KMS-11 (cell line): ENCODE results near the gene ELF4.

Source experiments
- H2AFZ ChIP-seq: fragments of 200-600 bp; sonication (generic); 2 replicates; pipeline ENCODE4 v1.6.1; 2016; ENCODE audit warnings: antibody characterized with exemption, mixed run types, low read depth
- H3K27ac ChIP-seq: fragments of 200-600 bp; sonication (generic); 2 replicates; pipeline ENCODE4 v1.6.1; 2016; ENCODE audit warnings: mild to moderate bottlenecking, mixed run types
- H3K27me3 ChIP-seq: fragments of 200-600 bp; sonication (generic); 2 replicates; pipeline ENCODE4 v1.6.1; 2017; ENCODE audit warnings: mild to moderate bottlenecking, low read depth, mixed run types, moderate library complexity; ENCODE audit not compliant: insufficient read depth
- H3K36me3 ChIP-seq: fragments of 200-600 bp; sonication (generic); 2 replicates; pipeline ENCODE4 v1.6.1; 2017; ENCODE audit warnings: mild to moderate bottlenecking, mixed run types; ENCODE audit not compliant: insufficient read depth
- H3K4me1 ChIP-seq: fragments of 200-600 bp; sonication (generic); 2 replicates; pipeline ENCODE4 v1.6.1; 2016; ENCODE audit warnings: mild to moderate bottlenecking, low read depth, mixed run types; ENCODE audit not compliant: poor library complexity, severe bottlenecking
- H3K4me2 ChIP-seq: fragments of 200-600 bp; sonication (generic); 2 replicates; pipeline ENCODE4 v1.7.0; 2016; ENCODE audit warnings: mild to moderate bottlenecking, mixed run types
- H3K4me3 ChIP-seq: fragments of 200-600 bp; sonication (generic); IDR thresholded peaks from 2 replicates; pipeline ENCODE4 v1.6.1; 2017; ENCODE audit warnings: low read depth, low read length, mixed read lengths; ENCODE audit not compliant: insufficient read depth
- H3K79me2 ChIP-seq: fragments of 200-600 bp; sonication (generic); 2 replicates; pipeline ENCODE4 v1.6.1; 2016; ENCODE audit warnings: low read depth, mixed run types; ENCODE audit not compliant: insufficient read depth
- H3K9ac ChIP-seq: fragments of 200-600 bp; sonication (generic); 2 replicates; pipeline ENCODE4 v1.6.1; 2016; ENCODE audit warnings: mild to moderate bottlenecking, mixed run types
- H4K20me1 ChIP-seq: fragments of 200-600 bp; sonication (generic); 2 replicates; pipeline ENCODE4 v1.6.1; 2016; ENCODE audit warnings: mild to moderate bottlenecking, mixed run types; ENCODE audit not compliant: insufficient read depth
- CTCF ChIP-seq: fragments of 200-600 bp; sonication (generic); conservative IDR thresholded peaks from 2 replicates; pipeline ENCODE4 v1.6.1; 2017; ENCODE audit warnings: low read depth, mild to moderate bottlenecking, antibody characterized with exemption, low read length, moderate library complexity, mixed read lengths

The ELF4 gene

GRCh38 chrX:130058652-130059051 lies 51.6 kb downstream of the ELF4 start:
- Histone ChIP-seq H4K20me1 (no peaks in the 10 kb centered on the region), H3K79me2 (no peaks in the 10 kb centered on the region), H3K27ac (no peak overlapping the region), H3K36me3 (no peaks in the 10 kb centered on the region), H3K27me3 (no peaks in the 10 kb centered on the region), H3K4me2 (no peak overlapping the region), H2AFZ (no peak overlapping the region), H3K4me3 (no peak overlapping the region), H3K4me1 (peaks cover 7% of the 10 kb centered on the region), H3K9ac (no peak overlapping the region)
- TF ChIP-seq CTCF: no peak

- H3K4me1 ChIP-seq: peaks cover 7% of the 10 kb centered on the region
These were observed 53.1 kb downstream of the ELF4 start for GRCh38 chrX:130057209-130057608.

GRCh38 chrX:130055899-130056298 lies 54.4 kb downstream of the ELF4 start:
- Histone ChIP-seq H3K4me3 (no peak overlapping the region), H2AFZ (no peak overlapping the region), H3K79me2 (no peaks in the 10 kb centered on the region), H3K9ac (no peak overlapping the region), H4K20me1 (no peaks in the 10 kb centered on the region), H3K27ac (no peak overlapping the region), H3K4me2 (no peak overlapping the region), H3K4me1 (peaks cover 3% of the 10 kb centered on the region), H3K27me3 (no peaks in the 10 kb centered on the region), H3K36me3 (no peaks in the 10 kb centered on the region)
- TF ChIP-seq CTCF: no peak

More at GRCh38 chrX:130057209-130057608, 53.1 kb downstream of the ELF4 start:
- H3K4me2 ChIP-seq: no peak overlapping the region
- H4K20me1 ChIP-seq: no peaks in the 10 kb centered on the region
- no peak overlapping the region for H2AFZ ChIP-seq
- TF ChIP-seq CTCF: no peak
- no peak overlapping the region for H3K4me3 ChIP-seq
- no peaks in the 10 kb centered on the region for H3K79me2 ChIP-seq
- no peaks in the 10 kb centered on the region for H3K36me3 ChIP-seq
- no peak overlapping the region for H3K27ac ChIP-seq
- H3K27me3 ChIP-seq: no peaks in the 10 kb centered on the region
- H3K9ac ChIP-seq: no peak overlapping the region

GRCh38 chrX:130055103-130055502 lies 55.2 kb downstream of the ELF4 start:
- Histone ChIP-seq H3K27ac (no peak overlapping the region), H2AFZ (no peak overlapping the region), H3K79me2 (no peaks in the 10 kb centered on the region), H3K9ac (no peak overlapping the region), H3K4me1 (no peaks in the 10 kb centered on the region), H3K27me3 (no peaks in the 10 kb centered on the region), H3K4me3 (no peak overlapping the region), H3K36me3 (no peaks in the 10 kb centered on the region), H3K4me2 (no peak overlapping the region), H4K20me1 (no peaks in the 10 kb centered on the region)
- TF ChIP-seq CTCF: no peak

- H4K20me1 ChIP-seq: no peaks in the 10 kb centered on the region
- H3K4me2 ChIP-seq: no peak overlapping the region
- TF ChIP-seq CTCF: no peak
- H3K36me3 ChIP-seq: no peaks in the 10 kb centered on the region
- no peak overlapping the region for H3K4me3 ChIP-seq
- H3K4me1 ChIP-seq: no peaks in the 10 kb centered on the region
- no peak overlapping the region for H3K27ac ChIP-seq
- H3K27me3 ChIP-seq: no peaks in the 10 kb centered on the region
- no peaks in the 10 kb centered on the region for H3K79me2 ChIP-seq
- no peak overlapping the region for H3K9ac ChIP-seq
- no peak overlapping the region for H2AFZ ChIP-seq
These were observed 57.1 kb downstream of the ELF4 start for GRCh38 chrX:130053236-130053635.
